DND-41 (cell line): ENCODE results near the gene MESD.

Source experiments
- ATAC-seq: fragments of 200-7000 bp; cut with Tn5 transposase; 3 replicates; pipeline ENCODE4 v1.9.1; 2021; ENCODE audit warnings: low read depth; ENCODE audit not compliant: insufficient read depth
- DNase-seq: peaks from one replicate; pipeline ENCODE4 v3.0.0-alpha.2; 2020
- H2AFZ ChIP-seq: 2 replicates; pipeline ENCODE4 v1.6.0; 2012; ENCODE audit warnings: low read depth, low read length
- H3K27ac ChIP-seq: 2 replicates; pipeline ENCODE4 v1.5.1; 2012; ENCODE audit warnings: low read length, inconsistent platforms
- H3K27me3 ChIP-seq: fragments of 200-600 bp; sonication (generic); 2 replicates; pipeline ENCODE4 v1.6.0; 2012; ENCODE audit warnings: low read length, mild to moderate bottlenecking, inconsistent platforms; ENCODE audit not compliant: insufficient read depth, poor library complexity
- H3K36me3 ChIP-seq: 2 replicates; pipeline ENCODE4 v1.5.1; 2012; ENCODE audit warnings: low read length, inconsistent platforms; ENCODE audit not compliant: insufficient read depth
- H3K4me1 ChIP-seq: 2 replicates; pipeline ENCODE4 v1.5.1; 2012; ENCODE audit warnings: mild to moderate bottlenecking, low read length; ENCODE audit not compliant: insufficient read depth
- H3K4me2 ChIP-seq: 2 replicates; pipeline ENCODE4 v1.6.0; 2012; ENCODE audit warnings: mild to moderate bottlenecking, moderate library complexity, low read length, inconsistent platforms; ENCODE audit not compliant: insufficient read depth
- H3K4me3 ChIP-seq, 2 experiments: fragments of 200-600 bp in 1 of 2; shearing (Covaris generic) in 1 of 2; 2 replicates each; pipeline ENCODE4 v1.5.1; 2012 to 2016; ENCODE audit warnings: inconsistent platforms in 2 of 2, low read length in 2 of 2, mild to moderate bottlenecking in 2 of 2, low read depth in 1 of 2, moderate library complexity in 1 of 2
- H3K79me2 ChIP-seq: 2 replicates; pipeline ENCODE4 v1.6.0; 2012; ENCODE audit warnings: low read length, inconsistent platforms; ENCODE audit not compliant: insufficient read depth
- H3K9ac ChIP-seq: 2 replicates; pipeline ENCODE4 v1.6.0; 2012; ENCODE audit warnings: low read depth, mild to moderate bottlenecking, inconsistent platforms, low read length, moderate library complexity
- H3K9me3 ChIP-seq: 2 replicates; pipeline ENCODE4 v1.5.1; 2012; ENCODE audit warnings: low read length, moderate library complexity, mild to moderate bottlenecking, inconsistent platforms; ENCODE audit not compliant: insufficient read depth, severe bottlenecking
- H4K20me1 ChIP-seq: 2 replicates; pipeline ENCODE4 v1.6.0; 2012; ENCODE audit warnings: low read length; ENCODE audit not compliant: insufficient read depth
- EZH2 ChIP-seq: IDR thresholded peaks from 3 replicates; pipeline ENCODE4 v1.6.1; 2012; ENCODE audit warnings: borderline replicate concordance, low read depth, mild to moderate bottlenecking, moderate library complexity, low read length, inconsistent platforms; ENCODE audit not compliant: severe bottlenecking
- TF ChIP-seq, protein P1 (sequence below): IDR thresholded peaks from 2 replicates; pipeline ENCODE4 v1.5.1; 2012; ENCODE audit warnings: borderline replicate concordance, low read length, moderate library complexity, mild to moderate bottlenecking; ENCODE audit not compliant: poor library complexity, severe bottlenecking; ENCODE audit errors: extremely low read depth

The MESD gene

GRCh38 chr15:80904998-80905397 lies 84.6 kb downstream of the MESD start:
- Histone ChIP-seq H3K4me1 (no peaks in the 10 kb centered on the region), H3K27me3 (no peaks in the 10 kb centered on the region), H2AFZ (no peak overlapping the region), H3K36me3 (no peaks in the 10 kb centered on the region), H3K4me3 (no peak overlapping the region), H3K4me2 (no peak overlapping the region), H4K20me1 (no peaks in the 10 kb centered on the region), H3K9ac (no peak overlapping the region), H3K79me2 (no peaks in the 10 kb centered on the region), H3K9me3 (no peaks in the 10 kb centered on the region), H3K27ac (no peak overlapping the region)
- DNase-seq (no peak), ATAC-seq (no peak)
- no peak for TF ChIP-seq EZH2
- TF ChIP-seq, protein P1, sequence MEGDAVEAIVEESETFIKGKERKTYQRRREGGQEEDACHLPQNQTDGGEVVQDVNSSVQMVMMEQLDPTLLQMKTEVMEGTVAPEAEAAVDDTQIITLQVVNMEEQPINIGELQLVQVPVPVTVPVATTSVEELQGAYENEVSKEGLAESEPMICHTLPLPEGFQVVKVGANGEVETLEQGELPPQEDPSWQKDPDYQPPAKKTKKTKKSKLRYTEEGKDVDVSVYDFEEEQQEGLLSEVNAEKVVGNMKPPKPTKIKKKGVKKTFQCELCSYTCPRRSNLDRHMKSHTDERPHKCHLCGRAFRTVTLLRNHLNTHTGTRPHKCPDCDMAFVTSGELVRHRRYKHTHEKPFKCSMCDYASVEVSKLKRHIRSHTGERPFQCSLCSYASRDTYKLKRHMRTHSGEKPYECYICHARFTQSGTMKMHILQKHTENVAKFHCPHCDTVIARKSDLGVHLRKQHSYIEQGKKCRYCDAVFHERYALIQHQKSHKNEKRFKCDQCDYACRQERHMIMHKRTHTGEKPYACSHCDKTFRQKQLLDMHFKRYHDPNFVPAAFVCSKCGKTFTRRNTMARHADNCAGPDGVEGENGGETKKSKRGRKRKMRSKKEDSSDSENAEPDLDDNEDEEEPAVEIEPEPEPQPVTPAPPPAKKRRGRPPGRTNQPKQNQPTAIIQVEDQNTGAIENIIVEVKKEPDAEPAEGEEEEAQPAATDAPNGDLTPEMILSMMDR = no peak

DNA sequence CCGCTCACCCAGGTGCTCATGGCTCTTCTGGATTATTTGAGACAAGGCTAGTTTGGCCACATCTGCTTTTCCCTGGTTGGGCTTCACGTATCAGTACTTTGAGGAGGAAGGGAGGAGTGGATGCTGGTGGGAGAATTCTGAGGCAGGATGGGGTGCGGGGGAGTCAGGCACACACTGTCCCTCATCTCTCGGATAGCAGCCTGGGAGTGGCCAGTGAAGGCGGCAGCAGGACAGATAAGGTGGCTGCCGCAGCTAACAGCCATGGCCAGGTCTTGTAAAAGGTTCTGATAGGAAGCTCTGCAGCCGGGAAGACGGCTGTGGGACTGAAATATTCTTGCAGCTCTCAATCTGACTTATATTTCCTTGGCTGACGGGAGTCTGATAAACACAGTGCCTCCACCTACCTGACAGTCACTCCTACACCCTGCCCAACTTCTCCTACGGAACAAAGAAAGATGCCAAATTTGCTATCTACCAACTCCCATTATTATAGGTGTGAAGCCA lies 87.3 kb downstream of the MESD start:
- Histone ChIP-seq H3K27me3 (no peaks in the 10 kb centered on the region), H3K4me2 (no peak overlapping the region), H3K4me1 (no peaks in the 10 kb centered on the region), H3K79me2 (no peaks in the 10 kb centered on the region), H3K4me3 (no peak overlapping the region), H3K9ac (no peak overlapping the region), H4K20me1 (no peaks in the 10 kb centered on the region), H3K9me3 (no peaks in the 10 kb centered on the region), H3K27ac (no peak overlapping the region), H3K36me3 (no peaks in the 10 kb centered on the region), H2AFZ (no peak overlapping the region)
- DNase-seq (no peak), ATAC-seq (no peak)
- no peak for TF ChIP-seq EZH2
- TF ChIP-seq, protein P1 = no peak

- DNase-seq = no peak
- TF ChIP-seq EZH2 = no peak
- TF ChIP-seq, protein P1 = no peak
- no peaks in the 10 kb centered on the region for H3K4me1 ChIP-seq
Observed at GRCh38 chr15:80898040-80898439, 91.6 kb downstream of the MESD start.

More at GRCh38 chr15:80898040-80898439, 91.6 kb downstream of the MESD start:
- no peaks in the 10 kb centered on the region for H3K79me2 ChIP-seq
- H4K20me1 ChIP-seq = no peaks in the 10 kb centered on the region
- no peak overlapping the region for H3K27ac ChIP-seq
- H2AFZ ChIP-seq = no peak overlapping the region
- no peak overlapping the region for H3K4me2 ChIP-seq
- H3K9ac ChIP-seq = no peak overlapping the region
- H3K4me3 ChIP-seq = no peak overlapping the region
- ATAC-seq = no peak
- H3K36me3 ChIP-seq = no peaks in the 10 kb centered on the region
- H3K27me3 ChIP-seq = no peaks in the 10 kb centered on the region
- no peaks in the 10 kb centered on the region for H3K9me3 ChIP-seq
